HepG2 (cell line): ENCODE results near the gene LPXN. TPM values are rescaled to one million over a fixed set of nuclear protein-coding genes. Genes with fewer than 3 reads are reported as not detected.

ENCODE experiments used
- AFF4 ChIP-seq: sonication (generic); formaldehyde crosslinking; IDR thresholded peaks from 2 replicates; pipeline ENCODE4 v1.4.0; 2020; ENCODE audit warnings: missing genetic modification reagents
- ARNTL ChIP-seq: sonication (generic); formaldehyde crosslinking; IDR thresholded peaks from 2 replicates; pipeline ENCODE4 v1.4.0; 2020; ENCODE audit warnings: mild to moderate bottlenecking, missing genetic modification reagents
- DR1 ChIP-seq: sonication (generic); formaldehyde crosslinking; IDR thresholded peaks from 2 replicates; pipeline ENCODE4 v1.8.0; 2021; ENCODE audit warnings: mild to moderate bottlenecking, missing genetic modification reagents, inconsistent platforms
- MLXIP ChIP-seq: sonication (generic); formaldehyde crosslinking; IDR thresholded peaks from 2 replicates; pipeline ENCODE4 v1.9.0; 2021; ENCODE audit warnings: missing genetic modification reagents, borderline replicate concordance
- RXRB ChIP-seq: IDR thresholded peaks from 2 replicates; pipeline ENCODE4 v1.6.1; 2016; ENCODE audit warnings: borderline replicate concordance, missing genetic modification reagents, missing compliant biosample characterization
- SIN3B ChIP-seq: fragments of 150-350 bp; IDR thresholded peaks from 2 replicates; pipeline ENCODE4 v1.6.1; 2014; ENCODE audit warnings: low read length
- ZMYM4 ChIP-seq: sonication (generic); formaldehyde crosslinking; IDR thresholded peaks from 2 replicates; pipeline ENCODE4 v1.8.1; 2023; ENCODE audit warnings: mild to moderate bottlenecking, missing genetic modification reagents
- ZNF614 ChIP-seq: IDR thresholded peaks from 2 replicates; pipeline ENCODE4 v1.6.1; 2018; ENCODE audit warnings: missing biosample characterization, missing genetic modification reagents, inconsistent platforms, borderline replicate concordance
- ZNF615 ChIP-seq: sonication (generic); formaldehyde crosslinking; IDR thresholded peaks from 2 replicates; pipeline ENCODE4 v1.5.0; 2020; ENCODE audit warnings: mild to moderate bottlenecking, missing genetic modification reagents, borderline replicate concordance
- ZSCAN12 ChIP-seq: sonication (generic); formaldehyde crosslinking; IDR thresholded peaks from 2 replicates; pipeline ENCODE4 v1.9.0; 2021; ENCODE audit warnings: mild to moderate bottlenecking, missing genetic modification reagents
- ZSCAN21 ChIP-seq: sonication (generic); formaldehyde crosslinking; IDR thresholded peaks from 2 replicates; pipeline ENCODE4 v1.8.0; 2022; ENCODE audit warnings: mild to moderate bottlenecking, missing genetic modification reagents, moderate library complexity, borderline replicate concordance
- polyA plus RNA-seq, 8 experiments: library from polyadenylated mRNA; depleted of rRNA in 3 of 8; stranded (reverse) in 7 of 8; unstranded in 1 of 8; fragments of >200 nt; fragmentation: Illumina TruSeq in 4 of 8; extraction: Trizol in 4 of 8; gene quantifications; 2 replicates each; pipeline versions ENCODE4 v1.2.1 to v1.2.3, GENCODE V29; 2011 to 2016; ENCODE audit warnings: low read depth in 4 of 8, missing spikeins in 1 of 8, mixed read lengths in 1 of 8; ENCODE audit not compliant: insufficient read depth in 1 of 8
- total RNA-seq, 5 experiments: library from RNA; depleted of rRNA; stranded (reverse); fragments of >200 nt; fragmentation: Illumina TruSeq; extraction: Trizol; gene quantifications; 2 replicates each; pipeline ENCODE4 v1.2.3, GENCODE V29; 2016; ENCODE audit warnings: low read depth in 1 of 5
- TF ChIP-seq, protein P1 (sequence below): sonication (generic); formaldehyde crosslinking; IDR thresholded peaks from 2 replicates; pipeline ENCODE4 v1.5.0; 2020; ENCODE audit warnings: mild to moderate bottlenecking, missing genetic modification reagents

Gene LPXN
- total and polyA plus RNA-seq, 2 of the 13 experiments (the other 11 are each of a cell fraction or from before 2014, with no cell fraction given), result 1.7 to 3.5 TPM

DNA sequence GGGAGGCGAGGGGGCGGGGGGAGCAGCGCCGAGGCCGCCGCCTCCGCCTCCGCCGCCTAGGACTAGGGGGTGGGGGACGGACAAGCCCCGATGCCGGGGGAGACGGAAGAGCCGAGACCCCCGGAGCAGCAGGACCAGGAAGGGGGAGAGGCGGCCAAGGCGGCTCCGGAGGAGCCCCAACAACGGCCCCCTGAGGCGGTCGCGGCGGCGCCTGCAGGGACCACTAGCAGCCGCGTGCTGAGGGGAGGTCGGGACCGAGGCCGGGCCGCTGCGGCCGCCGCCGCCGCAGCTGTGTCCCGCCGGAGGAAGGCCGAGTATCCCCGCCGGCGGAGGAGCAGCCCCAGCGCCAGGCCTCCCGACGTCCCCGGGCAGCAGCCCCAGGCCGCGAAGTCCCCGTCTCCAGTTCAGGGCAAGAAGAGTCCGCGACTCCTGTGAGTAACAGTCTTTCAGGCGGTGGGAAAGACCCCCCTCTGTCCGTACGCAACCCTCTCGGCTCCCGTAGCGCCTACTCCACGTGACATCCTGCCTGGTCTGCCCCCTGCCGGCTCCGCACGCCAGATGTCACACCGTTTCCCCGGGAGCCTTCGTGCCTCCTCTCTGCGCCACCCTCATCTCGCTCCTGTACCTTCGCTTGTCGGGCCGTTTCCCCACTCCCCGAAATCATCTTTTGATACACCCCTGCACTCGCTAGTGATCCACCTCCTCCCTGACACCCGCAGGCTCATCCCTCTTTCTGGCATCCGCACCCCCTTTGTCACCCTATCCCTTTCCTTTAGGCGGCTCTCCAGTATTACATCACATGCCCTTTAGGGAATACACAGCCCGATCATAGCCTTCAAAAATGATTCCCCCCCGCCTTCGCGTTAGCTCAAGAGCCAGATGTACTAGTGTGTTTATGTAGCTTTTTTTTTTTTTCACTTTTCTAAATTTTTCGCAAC lies 3.8 kb upstream of the LPXN start (continued):
- TF ChIP-seq AFF4, result peak; percentile 51; the same call in 1 of the 2 replicates
- TF ChIP-seq, protein P1, sequence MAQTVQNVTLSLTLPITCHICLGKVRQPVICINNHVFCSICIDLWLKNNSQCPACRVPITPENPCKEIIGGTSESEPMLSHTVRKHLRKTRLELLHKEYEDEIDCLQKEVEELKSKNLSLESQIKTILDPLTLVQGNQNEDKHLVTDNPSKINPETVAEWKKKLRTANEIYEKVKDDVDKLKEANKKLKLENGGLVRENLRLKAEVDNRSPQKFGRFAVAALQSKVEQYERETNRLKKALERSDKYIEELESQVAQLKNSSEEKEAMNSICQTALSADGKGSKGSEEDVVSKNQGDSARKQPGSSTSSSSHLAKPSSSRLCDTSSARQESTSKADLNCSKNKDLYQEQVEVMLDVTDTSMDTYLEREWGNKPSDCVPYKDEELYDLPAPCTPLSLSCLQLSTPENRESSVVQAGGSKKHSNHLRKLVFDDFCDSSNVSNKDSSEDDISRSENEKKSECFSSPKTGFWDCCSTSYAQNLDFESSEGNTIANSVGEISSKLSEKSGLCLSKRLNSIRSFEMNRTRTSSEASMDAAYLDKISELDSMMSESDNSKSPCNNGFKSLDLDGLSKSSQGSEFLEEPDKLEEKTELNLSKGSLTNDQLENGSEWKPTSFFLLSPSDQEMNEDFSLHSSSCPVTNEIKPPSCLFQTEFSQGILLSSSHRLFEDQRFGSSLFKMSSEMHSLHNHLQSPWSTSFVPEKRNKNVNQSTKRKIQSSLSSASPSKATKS, result no peak; the same call in 1 of the 2 replicates
- TF ChIP-seq DR1, result peak; percentile 54; the same call in 1 of the 2 replicates
- TF ChIP-seq ZSCAN21 (CRISPR knock-in tag), result peak; percentile 82; the same call in 1 of the 2 replicates
- TF ChIP-seq ZMYM4 (CRISPR knock-in tag), result peak; percentile 97
- no peak for TF ChIP-seq ZSCAN12
- peak; percentile 64; the same call in 1 of the 2 replicates for TF ChIP-seq SIN3B
- 0 out of 2 replicates have a peak, but pooled peaks have one; percentile 28 for TF ChIP-seq MLXIP (CRISPR knock-in tag)
- peak; percentile 73; the same call in 1 of the 2 replicates for TF ChIP-seq ZNF615
- TF ChIP-seq ZNF614 (CRISPR knock-in tag), result peak; percentile 43; the same call in 1 of the 2 replicates
- 0 out of 2 replicates have a peak, but pooled peaks have one; percentile 23 for TF ChIP-seq RXRB (CRISPR knock-in tag)
- TF ChIP-seq ARNTL (CRISPR knock-in tag), result peak; percentile 94
- TF ChIP-seq, all 625 proteins: peak for 244
